Activated gamma-delta T cell treated with Interleukin-2 at 50 U/mL for 16 hours (primary cell): ENCODE data around the gene TXNRD2.

Experiments
- DNase-seq: peaks from one replicate; pipeline ENCODE4 v3.0.0-alpha.2; 2020

The TXNRD2 gene

GRCh38 chr22:19854778-19855503 lies 86.7 kb downstream of the TXNRD2 start, which contains the start of the genes GNB1L and RTL10:
GNB1L (minus strand) TSS chr22:19854874; CDS start chr22:19821355, 33,519 bp downstream.
RTL10 (minus strand) TSS chr22:19854874; CDS start chr22:19852261, 2,613 bp downstream.
- peak; percentile 94 for DNase-seq

- peak; percentile 23 for DNase-seq
Observed at GRCh38 chr22:19853879-19854777, 87.5 kb downstream of the TXNRD2 start.

- DNase-seq: peak; percentile 2
Observed at GRCh38 chr22:19853058-19853878, 88.3 kb downstream of the TXNRD2 start.

GRCh38 chr22:19852177-19852781 lies 89.3 kb downstream of the TXNRD2 start:
- no peak for DNase-seq

GRCh38 chr22:19851291-19852176 lies 90.1 kb downstream of the TXNRD2 start:
- no peak for DNase-seq

- DNase-seq: no peak
Observed at GRCh38 chr22:19850763-19851109, 90.9 kb downstream of the TXNRD2 start.

GRCh38 chr22:19849835-19850762 lies 91.5 kb downstream of the TXNRD2 start:
- DNase-seq: no peak

- DNase-seq: no peak
Observed at GRCh38 chr22:19848298-19849224, 93.1 kb downstream of the TXNRD2 start.

- DNase-seq: no peak
Observed at GRCh38 chr22:19847345-19847632, 94.3 kb downstream of the TXNRD2 start.

- DNase-seq: no peak
Observed at GRCh38 chr22:19846620-19847344, 94.8 kb downstream of the TXNRD2 start.

- DNase-seq: no peak
Observed at GRCh38 chr22:19845054-19845722, 96.4 kb downstream of the TXNRD2 start.

- DNase-seq: no peak
Observed at GRCh38 chr22:19844377-19845053, 97.1 kb downstream of the TXNRD2 start.

GRCh38 chr22:19843857-19844376 lies 97.7 kb downstream of the TXNRD2 start:
- DNase-seq: no peak

- no peak for DNase-seq
Observed at GRCh38 chr22:19843107-19843856, 98.3 kb downstream of the TXNRD2 start.

GRCh38 chr22:19842393-19843106 lies 99.1 kb downstream of the TXNRD2 start:
- no peak for DNase-seq
